CD4-positive, alpha-beta memory T cell (primary cell): ENCODE measurements around the gene PITPNM1. TPM values are rescaled to one million over a fixed set of nuclear protein-coding genes. Genes with fewer than 3 reads are reported as not detected.
A peak's percentile ranks its signal among the peaks of the same experiment; 100 is the strongest.
"Not testable (repeated sequence)": the region's sequence is repeated elsewhere in the genome, so short reads cannot be mapped to it uniquely, and the experiment has no call there.

Experiments used
- CTCF ChIA-PET: fragments of 350-600 bp; sonication (Branson Sonifier 250); formaldehyde crosslinking; loops from one replicate; lab custom pipeline; 2021; ENCODE audit warnings: inconsistent platforms; ENCODE audit not compliant: partially characterized antibody; lab: Charles Lee
- POLR2A ChIA-PET: fragments of 350-600 bp; sonication (Branson Sonifier 250); formaldehyde crosslinking; loops from one replicate; lab custom pipeline; 2021; ENCODE audit not compliant: partially characterized antibody; lab: Charles Lee
- DNase-seq, 5 donors: peaks; one replicate each; pipeline versions ENCODE4 v3.0.0 to v3.0.0-alpha.2; 2020 to 2022; ENCODE audit warnings: mixed read lengths in 1 of 5
- H3K27ac ChIP-seq: one replicate; pipeline ENCODE4 v1.7.0; 2013; ENCODE audit warnings: low read depth, low read length
- H3K27me3 ChIP-seq: 2 replicates; pipeline ENCODE4 v1.7.0; 2013; ENCODE audit warnings: mild to moderate bottlenecking, low read length, moderate library complexity; ENCODE audit not compliant: insufficient read depth
- H3K36me3 ChIP-seq: 2 replicates; pipeline ENCODE4 v1.7.0; 2013; ENCODE audit warnings: mild to moderate bottlenecking, low read length, moderate library complexity; ENCODE audit not compliant: insufficient read depth
- H3K4me1 ChIP-seq: 2 replicates; pipeline ENCODE4 v1.7.0; 2013; ENCODE audit warnings: mild to moderate bottlenecking, low read length, moderate library complexity; ENCODE audit not compliant: insufficient read depth
- H3K4me3 ChIP-seq, 2 donors: one replicate each; pipeline ENCODE4 v1.7.0; 2013; ENCODE audit warnings: low read length in 2 of 2, mild to moderate bottlenecking in 1 of 2
- H3K9me3 ChIP-seq, 2 donors: one replicate each; pipeline ENCODE4 v1.7.0; 2013; ENCODE audit warnings: low read length in 2 of 2, control low read depth in 1 of 2; ENCODE audit not compliant: control insufficient read depth in 1 of 2
- H3K27ac Mint-ChIP-seq, 7 donors: one replicate each; pipeline ENCODE4 v1.8.0; 2020 to 2021; ENCODE audit warnings: mixed read lengths in 7 of 7, mild to moderate bottlenecking in 6 of 7, inconsistent platforms in 3 of 7, moderate library complexity in 3 of 7
- H3K27me3 Mint-ChIP-seq, 2 donors: one replicate each; pipeline ENCODE4 v1.8.0; 2020 to 2021; ENCODE audit warnings: mixed read lengths in 2 of 2
- H3K36me3 Mint-ChIP-seq, 2 donors: one replicate each; pipeline ENCODE4 v1.8.0; 2020 to 2021; ENCODE audit warnings: mixed read lengths in 2 of 2, inconsistent platforms in 1 of 2, mild to moderate bottlenecking in 1 of 2
- H3K4me1 Mint-ChIP-seq, 4 donors: one replicate each; pipeline ENCODE4 v1.8.0; 2020 to 2021; ENCODE audit warnings: mixed read lengths in 4 of 4, mild to moderate bottlenecking in 1 of 4
- H3K4me3 Mint-ChIP-seq, 8 donors: one replicate each; pipeline ENCODE4 v1.8.0; 2020 to 2021; ENCODE audit warnings: mixed read lengths in 8 of 8, mild to moderate bottlenecking in 7 of 8, moderate library complexity in 6 of 8, inconsistent platforms in 3 of 8
- H3K9me3 Mint-ChIP-seq, 8 donors: one replicate each; pipeline ENCODE4 v1.8.0; 2020 to 2021; ENCODE audit warnings: mixed read lengths in 8 of 8, mild to moderate bottlenecking in 5 of 8, inconsistent platforms in 3 of 8, moderate library complexity in 1 of 8
- intact Hi-C: fragments of 100-400 bp; cut with micrococcal nuclease; formaldehyde crosslinking; loops from one replicate; pipeline ENCODE4 v1.15.1; 2023
- polyA plus RNA-seq, 2 donors: library from polyadenylated mRNA; unstranded; fragments of 300-500 nt; fragmentation: Illumina TruSeq; gene quantifications; one replicate each; pipeline ENCODE4 v1.2.3, GENCODE V29; 2021
- total RNA-seq, 2 experiments: library from RNA; stranded (reverse); gene quantifications; one replicate each; pipeline ENCODE4 v1.2.3, GENCODE V29; 2021

The PITPNM1 gene
- total and polyA plus RNA-seq, 4 experiments from 2014 or later = 15.0 to 143 (median 90.1) TPM

DNA sequence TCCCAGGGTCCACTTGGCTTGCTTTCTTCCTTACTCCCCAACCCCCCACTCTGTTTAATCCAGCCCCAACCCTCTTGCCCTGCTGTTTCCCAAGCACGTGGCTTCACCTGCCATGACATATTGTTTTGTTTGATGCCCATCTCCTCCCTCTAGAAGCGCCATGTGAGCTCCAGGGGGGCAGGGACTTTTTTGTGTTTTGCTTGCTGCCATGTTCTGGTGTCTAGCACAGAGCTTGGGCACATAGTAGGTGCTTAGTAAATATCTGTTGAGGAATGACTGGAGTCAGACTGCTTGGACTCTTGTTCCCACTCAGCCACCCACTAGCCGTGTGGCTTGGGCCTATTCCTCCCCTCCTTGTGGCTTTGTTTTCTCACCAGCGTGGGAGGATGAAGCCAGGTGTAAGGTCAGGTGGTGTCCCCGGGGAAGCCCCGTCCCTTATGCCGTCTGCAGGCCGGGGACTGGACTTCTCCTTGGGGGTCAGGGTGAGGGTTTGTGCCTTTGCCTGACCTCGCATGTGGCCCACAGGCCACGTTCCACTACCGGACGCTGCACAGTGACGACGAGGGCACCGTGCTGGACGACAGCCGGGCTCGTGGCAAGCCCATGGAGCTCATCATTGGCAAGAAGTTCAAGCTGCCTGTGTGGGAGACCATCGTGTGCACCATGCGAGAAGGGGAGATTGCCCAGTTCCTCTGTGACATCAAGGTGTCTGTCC, 18.5 kb downstream of the PITPNM1 start:
- no peaks in the 10 kb centered on the region for H3K9me3 Mint-ChIP-seq

DNA sequence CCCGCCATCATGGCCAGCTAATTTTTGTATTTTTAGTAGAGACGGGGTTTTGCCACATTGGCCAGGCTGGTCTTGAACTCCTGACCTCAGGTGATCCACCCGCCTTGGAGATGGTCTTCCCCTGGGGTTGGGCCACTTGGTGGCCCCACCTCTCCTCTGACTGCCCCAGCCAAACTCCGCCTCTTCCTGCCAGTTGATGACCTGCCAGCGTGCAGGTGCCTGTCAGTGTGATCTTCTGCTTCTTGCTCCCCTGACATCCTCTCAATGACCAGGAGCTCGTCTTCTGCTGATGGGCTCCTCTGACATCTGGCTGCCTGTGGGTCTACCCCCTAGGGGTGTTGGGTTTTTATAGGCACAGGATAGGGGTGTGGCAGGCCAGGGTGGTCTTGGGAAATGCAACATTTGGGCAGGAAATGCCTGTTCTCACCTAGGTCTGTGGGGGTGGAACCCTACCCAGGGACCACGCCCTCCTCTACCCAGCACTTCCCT, 19.2 kb downstream of the PITPNM1 start:
- H3K4me3 ChIP-seq = peak overlapping the region in 1 of 2 donors; percentile 45
- H3K36me3 ChIP-seq = peaks cover 29% of the 10 kb centered on the region
- intact Hi-C loops, H3K27me3 Mint-ChIP-seq, H3K9me3 Mint-ChIP-seq, H3K27me3 ChIP-seq, H3K9me3 ChIP-seq: not testable (repeated sequence)
- ChIA-PET POLR2A (interaction anchor here (0.6 to 16.2 kb wide), 15 partner anchors 10 to 208 kb away, joined by 3 to 279 read pairs (median 15); partner anchors contain the start of genes PITPNM1, POLD4, PPP1CA and PTPRCAP), CTCF (interaction anchor here (1.1 to 2.1 kb wide), 5 partner anchors 17 to 129 kb away, joined by 3 to 9 read pairs (median 4); partner anchors contain the start of gene PPP1CA)
- H3K27ac ChIP-seq = peak overlapping the region; percentile 66
- peak; percentile 36 to 63 (median 46) for DNase-seq
- peaks cover 18 to 46% of the 10 kb centered on the region in 2 donors for H3K36me3 Mint-ChIP-seq
- peaks cover 71% of the 10 kb centered on the region for H3K4me1 ChIP-seq
- H3K4me1 Mint-ChIP-seq = peaks cover 46 to 74% (median 61%) of the 10 kb centered on the region in 4 donors
- peak overlapping the region; percentile 86 to 99 (median 95) for H3K27ac Mint-ChIP-seq
- H3K4me3 Mint-ChIP-seq = peak overlapping the region; percentile 69 to 100 (median 96)

More for the DNA sequence above, 18.5 kb downstream of the PITPNM1 start:
- peaks cover 35% of the 10 kb centered on the region for H3K36me3 ChIP-seq
- intact Hi-C loops = no loop called here
- Mint-ChIP-seq H3K27me3 (no peaks in the 10 kb centered on the region), H3K27ac (peak overlapping the region; percentile 86 to 99 (median 95)), H3K36me3 (peaks cover 18 to 52% of the 10 kb centered on the region in 2 donors), H3K4me3 (peak overlapping the region; percentile 69 to 100 (median 96)), H3K4me1 (peaks cover 46 to 75% (median 61%) of the 10 kb centered on the region in 4 donors)
- peak overlapping the region in 1 of 2 donors; percentile 45 for H3K4me3 ChIP-seq
- POLR2A ChIA-PET = interaction anchor here (0.6 to 16.2 kb wide), 15 partner anchors 8 to 247 kb away, joined by 3 to 279 read pairs (median 15); partner anchors contain the start of genes PITPNM1, POLD4, PPP1CA and PTPRCAP
- peaks cover 71% of the 10 kb centered on the region for H3K4me1 ChIP-seq
- H3K27ac ChIP-seq = peak overlapping the region; percentile 66
- DNase-seq = peak in 1 of 5 donors; percentile 60
- CTCF ChIA-PET = interaction anchor here (1.3 to 1.5 kb wide), 3 partner anchors 18 to 85 kb away, joined by 4 read pairs; partner anchors contain the start of gene PPP1CA
- H3K9me3 ChIP-seq = no peaks in the 10 kb centered on the region
- H3K27me3 ChIP-seq = no peaks in the 10 kb centered on the region

GRCh38 chr11:67484847-67485311, 20.3 kb downstream of the PITPNM1 start:
- Mint-ChIP-seq H3K27me3 (no peaks in the 10 kb centered on the region), H3K9me3 (no peaks in the 10 kb centered on the region), H3K27ac (peak overlapping the region; percentile 94 to 100 (median 99)), H3K4me1 (peaks cover 46 to 73% (median 59%) of the 10 kb centered on the region in 4 donors), H3K36me3 (peaks cover 13 to 38% of the 10 kb centered on the region in 2 donors), H3K4me3 (peak overlapping the region; percentile 95 to 100 (median 98))
- Histone ChIP-seq H3K27me3 (no peaks in the 10 kb centered on the region), H3K27ac (peak overlapping the region; percentile 91), H3K4me1 (peaks cover 71% of the 10 kb centered on the region), H3K9me3 (no peaks in the 10 kb centered on the region), H3K36me3 (peaks cover 19% of the 10 kb centered on the region), H3K4me3 (peak overlapping the region; percentile 32 to 78)
- ChIA-PET POLR2A (interaction anchor here (0.7 to 16.2 kb wide), 21 partner anchors 8 to 213 kb away, joined by 3 to 279 read pairs (median 15); partner anchors contain the start of genes CORO1B, PITPNM1, POLD4 and PPP1CA), CTCF (interaction anchor here (0.7 to 2.1 kb wide), 5 partner anchors 15 to 128 kb away, joined by 3 to 9 read pairs (median 3); partner anchors contain the start of gene PPP1CA)
- DNase-seq = peak; percentile 44 to 86 (median 50)
- intact Hi-C loops = loop anchor here (1.0 kb wide), 3 partner anchors 21 to 94 kb away; partner anchors contain the start of genes PTPRCAP and RAD9A

DNA sequence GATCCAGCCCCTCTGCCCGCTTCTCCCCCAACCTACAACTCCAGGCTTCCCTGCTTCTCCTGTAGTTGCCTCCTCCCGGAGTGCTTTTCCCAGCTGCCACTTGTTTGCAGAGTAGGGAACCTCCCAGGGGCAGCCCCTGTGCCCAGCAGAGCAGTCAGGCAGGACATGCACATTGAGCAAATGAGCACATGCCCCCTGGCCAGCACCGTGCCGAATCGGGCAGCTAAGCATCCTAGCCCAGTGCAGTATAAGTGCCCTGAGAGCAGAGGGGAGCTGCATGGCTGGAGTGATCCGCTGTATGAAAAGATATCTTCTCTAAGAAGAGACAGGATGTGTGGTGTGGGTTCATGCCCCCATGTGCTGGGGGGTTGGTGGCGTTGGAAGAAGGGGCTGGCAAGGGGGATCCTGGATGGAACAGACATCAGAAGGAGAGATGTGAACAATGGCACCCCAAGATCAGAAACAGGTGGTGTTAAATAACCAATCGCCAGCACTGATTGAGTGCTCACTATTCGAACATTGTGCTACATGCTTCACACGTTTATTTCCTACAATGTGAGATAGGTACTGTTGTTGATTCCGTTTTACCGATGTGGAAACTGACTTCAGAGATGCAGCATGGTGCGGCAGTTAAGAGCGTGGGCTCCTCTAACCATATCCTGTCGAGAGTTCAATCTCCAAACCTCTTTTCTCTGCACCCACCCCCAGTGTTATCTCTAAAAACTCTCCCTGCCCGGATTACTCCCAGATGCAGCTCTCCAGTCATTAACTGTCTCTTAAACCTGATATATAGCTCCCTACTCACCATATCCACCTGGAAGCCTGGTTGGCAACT, 21.1 kb downstream of the PITPNM1 start:
- CTCF ChIA-PET = interaction anchor here (0.6 to 2.1 kb wide), 7 partner anchors 15 to 316 kb away, joined by 3 to 9 read pairs (median 3); partner anchors contain the start of genes PPP1CA and TMEM134
- peaks cover 9 to 33% of the 10 kb centered on the region in 2 donors for H3K36me3 Mint-ChIP-seq
- peaks cover 11% of the 10 kb centered on the region for H3K36me3 ChIP-seq

GRCh38 chr11:67482827-67483798, 22.1 kb downstream of the PITPNM1 start, which contains the start of gene AIP:
Gene AIP (plus strand): TSS chr11:67483026. CDS start chr11:67483159, 133 bp downstream.
- Histone ChIP-seq H3K4me3 (peak within 1 kb of the TSS; percentile 64 to 78), H3K27me3 (no peaks in the 10 kb centered on the region), H3K9me3 (no peaks in the 10 kb centered on the region), H3K36me3 (peaks cover 6% of the 10 kb centered on the region), H3K4me1 (peaks cover 57% of the 10 kb centered on the region), H3K27ac (peak within 1 kb of the TSS; percentile 91)
- intact Hi-C loops = loop anchor here (1.0 to 2.0 kb wide), 4 partner anchors 14 to 130 kb away; partner anchors contain the start of genes POLD4 and TMEM134
- no peaks in the 10 kb centered on the region for H3K9me3 Mint-ChIP-seq
- peak; percentile 97 to 98 (median 98) for DNase-seq
- H3K36me3 Mint-ChIP-seq = peaks cover 8 to 25% of the 10 kb centered on the region in 2 donors
- no peaks in the 10 kb centered on the region for H3K27me3 Mint-ChIP-seq
- peak within 1 kb of the TSS; percentile 94 to 100 (median 99) for H3K27ac Mint-ChIP-seq
- ChIA-PET CTCF (interaction anchor here (0.6 to 1.7 kb wide), 13 partner anchors 9 to 91 kb away, joined by 3 to 9 read pairs (median 4); partner anchors contain the start of genes PPP1CA, PTPRCAP, RAD9A and TMEM134), POLR2A (interaction anchor here (0.8 to 16.2 kb wide), 23 partner anchors 9 to 364 kb away, joined by 3 to 279 read pairs (median 10); partner anchors contain the start of genes CDK2AP2, CORO1B, KDM2A and PITPNM1)
- H3K4me3 Mint-ChIP-seq = peak within 1 kb of the TSS; percentile 95 to 100 (median 98)
- peaks cover 41 to 59% (median 50%) of the 10 kb centered on the region in 4 donors for H3K4me1 Mint-ChIP-seq

More for the DNA sequence above, 21.1 kb downstream of the PITPNM1 start:
- peak overlapping the region; percentile 94 to 100 (median 99) for H3K27ac Mint-ChIP-seq
- H3K27me3 Mint-ChIP-seq = no peaks in the 10 kb centered on the region
- Histone ChIP-seq H3K27ac (peak overlapping the region; percentile 91), H3K4me1 (peaks cover 66% of the 10 kb centered on the region), H3K9me3 (no peaks in the 10 kb centered on the region), H3K27me3 (no peaks in the 10 kb centered on the region), H3K4me3 (peak overlapping the region; percentile 64 to 78)
- POLR2A ChIA-PET = interaction anchor here (0.5 to 16.2 kb wide), 29 partner anchors 8 to 1366 kb away, joined by 3 to 279 read pairs (median 7); partner anchors contain the start of genes CORO1B, PITPNM1, POLD4 and PPP1CA
- H3K4me3 Mint-ChIP-seq = peak overlapping the region; percentile 95 to 100 (median 98)
- no peaks in the 10 kb centered on the region for H3K9me3 Mint-ChIP-seq
- intact Hi-C loops = loop anchor here (1.0 to 2.0 kb wide), 6 partner anchors 20 to 131 kb away; partner anchors contain the start of genes POLD4, PTPRCAP and RAD9A
- H3K4me1 Mint-ChIP-seq = peaks cover 42 to 68% (median 54%) of the 10 kb centered on the region in 4 donors
- peak; percentile 73 to 86 (median 79) for DNase-seq
